ENCODE data around the gene GFOD2.

DNA sequence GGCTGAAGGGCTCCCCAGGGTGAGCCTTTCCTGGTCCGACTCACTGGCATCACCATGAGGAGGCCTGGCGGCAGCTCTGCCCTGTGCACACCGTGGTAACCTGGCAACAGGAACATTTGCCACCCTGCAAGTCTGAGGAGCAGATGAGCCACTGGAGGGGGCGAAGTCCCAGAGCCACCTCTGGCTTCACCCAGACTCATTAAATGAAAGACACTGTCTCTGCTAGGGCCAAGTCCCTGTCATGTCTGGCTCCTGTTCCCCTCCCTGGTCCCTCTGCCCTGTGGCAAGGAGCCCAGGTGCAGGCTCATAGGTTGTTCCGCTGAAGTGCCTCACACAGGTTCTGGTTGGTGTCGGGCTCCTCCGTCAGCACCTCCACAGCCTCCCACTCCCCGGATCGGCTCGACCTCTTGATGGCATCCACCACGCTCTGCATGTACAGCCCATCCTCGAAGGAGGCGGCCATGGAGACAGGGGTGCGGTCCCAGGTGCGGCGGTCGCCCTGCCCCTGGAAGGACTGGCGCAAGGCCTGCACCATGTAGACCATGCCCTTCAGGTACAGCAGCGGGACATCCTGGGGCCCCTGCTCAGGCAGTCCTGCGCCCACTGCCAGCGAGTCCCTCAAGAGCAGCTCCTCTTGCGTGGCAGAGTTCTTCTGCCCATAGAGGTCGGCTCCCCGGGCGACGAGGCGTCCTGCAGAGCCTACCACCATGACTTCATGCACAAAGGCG is 44.1 kb downstream of the GFOD2 start:
- no peak for TF ChIP-seq CTCF (IDR thresholded peaks at IDR 0.05)
- no peak for TF ChIP-seq POLR2A (IDR thresholded peaks at IDR 0.05)
- no peak for TF ChIP-seq EP300 (IDR thresholded peaks at IDR 0.05)
